Fibroblast of skin of right quadriceps (primary cell): ENCODE data around the gene CREBL2.
"Not testable (repeated sequence)": the region's sequence is repeated elsewhere in the genome, so short reads cannot be mapped to it uniquely, and the experiment has no call there.

Experiments used
- DNase-seq: peaks from one replicate; pipeline ENCODE4 v3.0.0-alpha.2; 2013

The CREBL2 gene, protein sequence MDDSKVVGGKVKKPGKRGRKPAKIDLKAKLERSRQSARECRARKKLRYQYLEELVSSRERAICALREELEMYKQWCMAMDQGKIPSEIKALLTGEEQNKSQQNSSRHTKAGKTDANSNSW

DNA sequence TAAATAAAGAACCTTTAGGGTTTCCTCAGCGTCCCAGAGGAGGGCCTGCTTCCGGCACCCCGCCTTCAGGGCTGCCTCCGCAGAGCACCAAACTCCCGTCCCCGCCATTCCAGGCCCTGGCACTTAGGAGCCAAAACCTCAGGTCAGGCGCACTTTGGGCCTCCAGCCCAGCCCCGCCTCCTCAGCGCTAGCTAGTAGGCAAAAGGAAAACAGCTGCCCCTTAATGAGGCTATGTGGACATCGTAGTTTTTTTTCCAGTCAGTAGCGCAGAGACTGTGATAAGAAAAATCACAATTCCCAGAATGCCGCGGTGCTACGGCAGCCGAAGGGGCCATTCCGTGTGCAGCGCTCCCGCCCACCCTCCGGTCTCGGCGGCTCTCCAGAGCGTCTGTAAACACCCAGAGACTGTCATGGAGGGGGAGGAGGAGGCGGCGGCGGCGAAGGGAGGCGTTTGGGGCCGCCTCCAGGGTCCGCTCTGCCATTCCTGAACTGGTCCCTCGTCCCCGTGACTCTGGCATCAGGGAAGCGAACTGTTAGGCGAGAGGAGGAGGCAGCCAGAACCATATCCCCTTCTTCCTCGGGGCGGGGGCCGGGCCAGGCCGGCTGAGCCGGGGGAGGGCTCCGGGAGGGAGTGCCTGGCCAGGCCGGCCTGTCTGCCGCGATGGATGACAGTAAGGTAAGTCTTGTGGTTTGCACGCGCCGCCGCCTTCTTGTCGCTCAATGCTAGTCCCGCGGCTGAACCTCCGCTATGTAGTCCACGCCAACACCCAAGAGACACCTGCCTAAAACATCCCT, at the start of gene CREBL2:
CREBL2 (plus strand) TSS at position 365 of the 795 bp plus-strand sequence; CDS start at position 662, 297 bp downstream.
- peak; percentile 95 for DNase-seq

DNA sequence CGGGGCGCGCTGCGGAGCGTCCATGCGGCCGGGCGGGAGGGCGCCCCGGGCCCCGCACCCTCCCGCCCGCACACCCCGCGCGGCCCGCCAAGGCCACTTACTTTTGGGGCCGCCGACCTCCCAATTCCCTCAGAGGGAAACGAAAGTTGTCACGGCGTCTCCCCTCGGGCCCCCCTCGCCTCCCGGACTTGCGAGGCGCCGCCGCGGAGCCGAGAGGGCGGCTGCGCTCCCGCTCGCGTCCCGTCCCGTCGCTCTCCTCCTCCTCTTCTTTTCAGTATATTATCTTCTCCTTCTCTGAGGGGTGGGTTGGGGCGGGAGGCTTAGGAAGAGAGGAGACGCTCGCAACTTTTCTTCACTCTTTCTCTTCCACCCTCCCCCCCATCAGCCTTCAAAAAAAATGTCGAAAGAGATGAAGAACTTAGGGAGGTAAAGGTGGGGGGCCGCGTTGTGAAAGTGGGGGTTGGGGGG, 49.6 kb upstream of the CREBL2 start:
- DNase-seq = peak; percentile 32

DNA sequence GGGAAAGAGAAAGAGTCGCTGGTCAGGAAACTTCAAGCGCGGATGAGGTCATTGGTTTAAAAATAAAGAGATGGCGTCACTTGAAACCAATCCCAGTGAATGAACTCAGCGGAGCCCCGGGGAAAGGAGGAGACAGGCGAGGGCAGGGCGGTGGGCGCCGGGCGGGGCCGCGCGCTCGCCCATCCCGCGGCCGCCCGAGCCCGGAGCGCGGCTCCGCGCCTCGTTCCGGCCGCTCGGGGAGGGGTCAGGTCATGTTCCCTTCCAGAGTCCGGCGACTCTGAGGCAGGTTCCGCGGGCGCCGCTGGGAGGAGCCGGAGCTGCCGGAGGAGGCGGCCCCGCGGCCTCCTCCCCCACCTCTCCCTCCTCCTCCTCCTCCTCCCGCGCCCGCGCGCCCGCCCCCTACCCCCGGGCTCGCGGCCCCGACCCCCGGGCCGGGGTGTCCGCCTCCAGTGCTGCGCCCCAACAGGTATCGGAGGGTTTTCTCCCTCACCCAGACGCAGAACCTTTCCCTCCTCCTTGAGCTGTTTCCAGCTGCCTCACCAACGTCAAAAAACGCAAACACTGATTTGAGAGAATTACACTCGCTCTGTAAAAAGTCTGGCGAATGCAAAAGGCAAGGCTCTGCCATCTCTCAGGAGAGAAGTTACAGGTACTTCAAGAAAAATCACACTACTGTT, 49.0 kb upstream of the CREBL2 start, which contains the start of gene DUSP16:
DUSP16 (minus strand) TSS at position 279 of the 677 bp plus-strand sequence. CDS start 41,765 bp downstream, outside the sequence.
- peak; percentile 95 for DNase-seq

DNA sequence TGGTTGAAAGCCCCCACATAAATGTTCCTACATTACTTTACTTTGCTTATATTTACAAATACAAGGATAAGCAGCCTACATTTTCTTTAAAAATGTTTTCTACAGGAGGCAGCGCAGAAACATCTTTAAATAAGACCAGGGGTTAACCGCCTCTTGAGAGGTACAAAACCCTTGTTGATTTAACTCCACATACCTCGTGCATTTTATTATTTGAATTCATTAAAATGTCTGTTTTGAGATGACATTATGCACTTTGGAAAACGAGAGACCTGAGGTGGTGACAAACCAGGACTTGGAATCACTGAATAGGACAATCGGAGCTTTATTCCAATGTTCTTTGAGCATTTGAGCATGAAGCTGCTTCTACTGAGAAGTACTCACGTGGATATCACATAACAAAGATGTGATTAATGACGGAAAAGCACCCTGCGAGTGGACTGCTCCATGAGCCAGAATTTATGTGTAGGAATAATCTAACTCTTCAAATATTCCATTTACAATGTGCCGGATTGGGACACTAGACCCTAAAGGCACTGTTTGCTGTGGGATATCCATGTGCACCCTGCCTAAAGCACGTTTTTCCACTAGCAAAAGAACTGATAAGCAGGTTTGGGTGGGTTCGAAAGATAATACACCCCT, 48.3 kb upstream of the CREBL2 start:
- DNase-seq = no peak

DNA sequence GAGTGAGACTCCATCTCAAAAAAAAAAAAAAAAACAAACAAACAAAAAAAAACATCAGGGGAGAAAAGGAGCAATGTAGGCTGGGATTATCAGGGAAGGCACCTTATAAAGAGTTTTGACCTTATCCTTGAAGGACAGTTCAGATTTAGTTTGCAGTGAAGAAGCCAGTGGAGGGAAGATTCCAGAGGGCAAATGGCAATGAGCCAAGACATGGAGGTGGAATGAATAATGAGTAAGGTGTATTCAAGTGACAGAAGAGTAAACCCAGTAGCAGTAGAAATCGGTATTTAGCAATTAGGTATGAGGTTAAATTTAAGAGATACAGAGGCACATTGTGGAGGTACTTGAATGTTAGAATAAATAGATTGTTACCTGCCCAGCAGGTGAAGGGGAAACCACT, 46.8 kb upstream of the CREBL2 start:
- no peak for DNase-seq

DNA sequence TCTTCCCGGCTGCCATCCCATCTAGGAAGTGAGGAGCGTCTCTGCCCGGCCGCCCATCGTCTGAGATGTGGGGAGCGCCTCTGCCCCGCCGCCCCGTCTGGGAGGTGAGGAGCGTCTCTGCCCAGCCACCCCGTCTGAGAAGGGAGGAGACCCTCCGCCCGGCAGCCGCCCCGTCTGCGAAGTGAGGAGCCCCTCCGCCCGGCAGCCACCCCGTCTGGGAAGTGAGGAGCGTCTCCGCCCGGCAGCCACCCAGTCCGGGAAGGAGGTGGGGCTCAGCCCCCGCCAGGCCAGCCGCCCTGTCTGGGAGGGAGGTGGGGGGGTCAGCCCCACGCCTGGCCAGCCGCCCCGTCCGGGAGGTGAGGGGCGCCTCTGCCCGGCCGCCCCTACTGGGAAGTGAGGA, 45.7 kb upstream of the CREBL2 start:
- not testable (repeated sequence) for DNase-seq

DNA sequence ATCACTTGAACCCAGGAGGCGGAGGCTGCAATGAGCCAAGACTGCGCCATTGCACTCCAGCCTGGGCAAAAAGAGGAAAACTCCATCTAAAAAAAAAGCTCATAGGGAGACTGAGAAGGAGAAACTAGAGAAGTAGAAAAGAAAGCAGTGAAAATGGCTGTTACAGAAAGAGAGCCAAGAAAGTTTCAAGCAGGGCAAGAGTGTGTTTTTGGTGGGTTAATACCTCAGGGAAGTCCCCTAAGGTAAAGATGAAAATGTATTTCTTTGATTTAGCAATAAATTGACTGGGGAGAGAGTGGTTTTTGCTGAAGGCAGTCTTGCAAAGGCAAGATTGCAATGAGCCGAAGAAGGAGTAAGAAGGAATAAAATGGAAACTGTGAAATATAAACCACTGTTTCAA, 39.0 kb upstream of the CREBL2 start:
- DNase-seq = no peak

DNA sequence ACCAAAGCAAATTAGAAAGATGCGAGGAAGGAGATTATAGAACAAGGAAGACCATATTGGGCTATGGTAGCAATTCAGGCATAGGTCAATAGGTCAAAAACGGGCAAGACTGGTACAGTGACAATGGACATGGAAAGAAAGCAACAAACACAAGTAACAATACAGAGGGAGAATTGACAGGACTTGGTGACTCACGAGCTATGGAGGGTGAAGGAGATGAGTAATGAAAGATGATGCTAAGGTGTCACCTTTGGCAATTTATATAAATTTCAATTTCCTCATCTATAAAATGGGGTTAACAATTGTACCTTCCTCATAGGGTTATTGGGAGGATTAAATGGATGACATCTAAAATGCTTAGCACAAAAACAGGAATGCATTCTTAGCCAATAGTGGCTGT, 33.9 kb upstream of the CREBL2 start:
- DNase-seq = no peak

DNA sequence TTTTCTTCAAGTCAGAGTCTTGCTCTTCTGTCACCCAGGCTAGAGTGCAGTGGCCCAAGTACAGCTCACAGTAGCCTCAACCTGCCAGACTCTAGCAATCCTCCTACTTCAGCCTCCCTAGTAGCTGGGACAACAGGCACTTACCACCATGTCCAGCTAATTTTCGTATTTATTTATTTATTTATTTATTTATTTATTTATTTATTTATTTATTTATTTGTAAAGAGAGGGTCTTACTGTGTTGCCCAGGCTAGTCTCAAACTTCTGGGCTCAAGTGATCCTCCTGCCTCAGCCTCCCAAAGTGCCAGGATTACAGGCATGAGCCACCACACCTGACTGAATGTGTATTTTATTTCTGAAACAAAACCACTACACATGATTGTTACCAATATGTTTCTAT, 31.0 kb upstream of the CREBL2 start:
- DNase-seq = not testable (repeated sequence)

DNA sequence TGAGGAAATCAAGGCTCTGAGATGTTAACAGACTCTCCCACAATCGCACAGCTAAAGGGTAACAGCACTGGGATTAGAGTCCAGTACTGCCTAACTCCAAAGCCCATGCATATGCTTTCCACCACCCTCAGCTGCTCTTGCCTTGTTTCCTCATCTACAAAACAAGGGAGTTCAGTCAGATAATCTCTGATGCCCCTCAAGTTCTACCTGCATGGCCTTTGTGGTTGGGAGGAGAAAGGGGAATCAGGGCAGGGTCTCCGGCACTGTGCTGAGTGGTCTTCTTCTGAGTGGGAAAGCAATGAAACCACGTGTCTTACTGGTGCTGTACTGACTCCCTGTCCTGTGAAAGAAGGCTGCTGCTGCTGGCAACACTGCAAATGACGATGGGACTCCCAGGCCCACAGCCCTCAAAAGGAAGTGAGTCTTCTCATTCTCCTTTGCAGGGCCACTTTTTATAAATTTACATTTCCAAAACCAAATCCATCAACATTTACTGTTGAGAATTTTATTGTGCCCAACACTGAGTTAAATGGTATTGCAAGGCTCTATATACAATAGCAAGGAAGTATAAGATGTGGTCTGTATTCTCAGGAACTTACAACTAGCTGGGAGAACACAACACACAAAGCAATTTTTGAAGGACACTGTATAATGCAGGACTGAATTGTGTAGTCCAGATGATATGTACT, 29.3 kb upstream of the CREBL2 start:
- DNase-seq = no peak

DNA sequence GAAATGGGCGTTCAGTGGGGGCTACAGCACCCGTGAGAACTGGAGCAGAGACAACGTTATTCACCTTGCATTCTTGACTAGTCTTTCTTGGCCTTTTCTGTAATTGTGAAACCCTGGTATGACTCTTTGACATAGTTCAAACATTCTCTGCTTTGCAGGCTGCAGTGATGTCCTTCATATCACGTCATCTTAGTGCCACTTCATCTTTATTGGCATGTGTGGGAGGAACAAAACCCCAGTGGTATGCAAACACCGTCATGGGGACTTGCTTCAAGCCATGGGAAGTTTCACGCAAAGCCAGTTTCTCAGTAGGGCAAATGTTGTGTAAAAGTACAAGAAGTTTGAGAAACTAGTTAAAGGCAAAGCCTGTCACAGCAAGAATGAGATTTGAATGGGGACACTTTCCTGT, 28.8 kb upstream of the CREBL2 start:
- DNase-seq = no peak

DNA sequence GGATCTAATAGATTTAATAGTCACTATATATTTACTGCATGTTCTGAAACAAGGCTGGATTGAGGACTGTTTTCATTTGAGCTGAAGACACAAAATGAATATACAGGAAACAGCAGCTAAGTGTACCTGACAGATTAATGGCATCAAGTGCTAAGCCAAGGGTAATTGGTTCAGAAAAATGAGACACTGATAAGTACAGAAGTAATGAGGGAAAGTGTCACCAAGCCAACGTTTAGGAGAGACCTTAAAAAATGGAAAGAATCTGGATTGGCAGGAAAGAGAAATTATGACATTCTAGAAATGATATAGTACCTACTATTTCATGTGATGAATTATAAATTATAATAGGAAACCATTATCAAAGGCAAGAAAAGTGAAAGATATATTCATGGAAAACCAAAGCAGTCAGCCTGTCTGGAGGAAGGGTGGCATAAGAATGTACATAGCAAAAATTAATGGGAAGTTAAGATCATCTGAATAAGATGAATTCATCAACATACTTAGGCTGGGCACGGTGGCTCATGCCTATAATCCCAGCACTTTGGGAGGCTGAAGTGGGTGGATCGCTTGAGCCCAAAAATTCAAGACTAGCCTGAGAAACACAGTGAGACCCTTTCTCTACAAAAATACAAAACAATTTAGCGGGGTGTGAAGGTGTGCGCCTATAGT, 28.0 kb upstream of the CREBL2 start:
- DNase-seq = no peak

DNA sequence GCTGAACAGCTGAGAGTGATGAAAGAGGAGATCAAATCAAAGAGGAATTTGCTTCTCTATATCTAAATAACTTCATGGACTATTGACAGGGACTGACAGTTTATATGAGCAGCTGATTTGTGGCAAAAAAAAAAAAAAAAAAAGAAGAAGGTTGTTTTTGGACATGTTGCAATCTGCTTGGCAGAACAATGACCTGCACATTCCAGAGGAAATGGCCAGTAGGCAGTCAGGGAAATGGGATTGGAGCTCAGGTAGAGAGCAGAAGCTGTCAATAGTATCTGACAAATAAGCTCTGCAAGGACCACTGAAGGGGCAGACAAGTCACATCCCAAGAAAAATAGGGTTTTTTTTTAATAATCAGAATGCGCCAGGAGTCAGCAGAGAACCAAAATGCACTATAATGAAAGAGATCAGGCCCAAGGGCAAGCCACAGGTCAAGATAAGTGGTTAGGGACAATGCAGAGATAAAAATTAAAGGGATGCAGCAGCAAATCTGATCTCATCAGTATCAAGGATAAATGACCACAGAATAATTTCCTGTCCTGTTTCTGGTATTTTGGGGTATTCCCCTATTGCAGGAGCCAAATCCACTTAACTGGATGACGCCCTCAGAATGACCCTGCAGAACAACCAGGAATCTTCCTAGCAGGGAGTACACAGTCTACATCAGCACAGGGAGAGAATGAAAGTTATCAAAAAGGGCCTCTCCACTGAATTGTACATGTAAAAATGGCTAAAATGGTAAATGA, 26.4 kb upstream of the CREBL2 start:
- DNase-seq = no peak

DNA sequence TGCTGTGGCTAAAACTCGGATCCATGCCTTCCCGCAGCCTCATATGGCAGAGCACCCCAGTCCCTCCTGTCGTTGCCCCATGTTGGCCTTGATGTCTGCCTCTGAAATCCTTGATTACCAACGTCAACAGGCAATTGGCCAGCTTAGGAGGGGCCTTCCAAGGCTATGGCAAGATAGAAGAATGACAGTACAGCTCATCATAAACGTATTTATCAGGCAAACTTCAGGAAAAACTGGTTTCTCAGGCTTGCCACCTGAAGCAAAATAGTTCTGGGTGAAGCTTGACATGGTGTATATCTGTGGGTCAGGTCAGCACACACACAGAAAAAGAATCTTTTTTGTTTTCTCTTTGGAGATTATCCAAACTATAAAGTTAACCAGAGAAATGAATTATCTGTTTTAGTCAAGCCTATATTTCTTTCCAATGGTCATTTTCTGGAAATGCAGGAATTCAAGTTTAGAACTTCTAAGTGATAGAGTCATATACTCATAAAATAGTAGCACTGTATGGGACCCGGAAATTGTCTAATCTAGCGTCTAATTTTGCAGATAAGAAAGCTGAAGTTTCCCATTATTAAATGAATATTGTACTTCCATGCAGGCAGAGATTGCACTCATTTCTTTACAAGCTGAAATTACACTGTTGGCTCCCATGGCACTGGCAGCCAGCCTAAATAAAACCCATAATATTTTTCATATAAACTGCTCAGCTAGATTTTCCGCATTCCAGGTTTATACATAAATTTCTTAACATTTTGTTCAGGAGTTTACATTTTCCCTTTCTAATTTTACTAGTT, 24.6 kb upstream of the CREBL2 start:
- no peak for DNase-seq

DNA sequence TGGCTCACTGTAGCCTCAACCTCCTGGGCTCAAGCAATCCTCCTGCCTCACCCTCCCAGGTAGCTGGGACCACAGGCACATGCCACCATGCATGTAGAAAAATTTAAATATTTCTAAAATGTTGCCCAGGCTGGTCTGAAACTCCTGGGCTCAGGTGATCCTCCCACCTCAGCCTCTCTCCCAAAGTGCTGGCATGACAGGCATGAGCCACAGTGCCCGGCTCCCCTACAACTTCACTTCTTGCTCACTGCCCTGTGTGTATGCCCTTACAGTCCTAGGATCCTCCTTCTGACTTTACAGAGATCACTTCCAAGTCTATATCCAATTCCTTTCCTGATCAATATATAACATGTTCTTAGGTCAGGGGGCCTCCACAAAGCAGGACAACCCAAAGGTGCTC, 23.8 kb upstream of the CREBL2 start:
- DNase-seq = no peak

DNA sequence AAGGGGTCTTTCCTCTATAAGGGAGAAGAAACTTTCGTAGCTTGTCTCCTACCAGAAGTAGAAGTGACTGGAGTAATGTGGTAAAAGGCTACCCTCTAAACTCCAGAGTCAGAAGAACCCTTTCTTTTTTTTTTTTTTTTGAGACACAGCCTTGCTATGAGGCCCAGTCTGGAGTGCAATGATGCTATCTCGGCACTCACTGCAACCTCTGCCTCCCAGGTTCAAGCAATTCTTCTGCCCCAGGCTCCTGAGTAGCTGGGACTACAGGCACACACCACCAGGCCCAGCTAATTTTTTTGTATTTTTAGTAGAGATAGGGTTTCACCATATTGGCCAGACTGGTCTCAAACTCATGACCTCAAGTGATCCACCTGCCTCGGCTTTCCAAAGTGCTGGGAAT, 23.2 kb upstream of the CREBL2 start:
- not testable (repeated sequence) for DNase-seq

DNA sequence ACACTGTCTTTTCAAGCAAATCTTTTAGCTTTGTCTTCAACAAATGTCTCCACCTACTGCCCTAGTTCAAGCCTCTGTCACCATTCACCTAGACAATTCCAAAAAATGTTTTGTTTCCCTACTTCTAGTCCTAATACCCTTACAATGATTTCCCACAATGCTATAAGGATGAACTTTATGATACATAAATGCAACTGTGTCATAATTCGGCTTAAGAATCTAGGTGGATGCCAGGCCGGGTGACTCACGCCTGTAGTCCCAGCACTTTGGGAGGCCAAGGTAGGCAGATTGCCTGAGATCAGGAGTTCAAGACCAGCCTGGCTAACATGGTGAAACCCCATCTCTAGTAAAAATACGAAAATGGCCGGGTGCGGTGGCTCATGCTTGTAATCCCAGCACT, 20.7 kb upstream of the CREBL2 start:
- no peak for DNase-seq

DNA sequence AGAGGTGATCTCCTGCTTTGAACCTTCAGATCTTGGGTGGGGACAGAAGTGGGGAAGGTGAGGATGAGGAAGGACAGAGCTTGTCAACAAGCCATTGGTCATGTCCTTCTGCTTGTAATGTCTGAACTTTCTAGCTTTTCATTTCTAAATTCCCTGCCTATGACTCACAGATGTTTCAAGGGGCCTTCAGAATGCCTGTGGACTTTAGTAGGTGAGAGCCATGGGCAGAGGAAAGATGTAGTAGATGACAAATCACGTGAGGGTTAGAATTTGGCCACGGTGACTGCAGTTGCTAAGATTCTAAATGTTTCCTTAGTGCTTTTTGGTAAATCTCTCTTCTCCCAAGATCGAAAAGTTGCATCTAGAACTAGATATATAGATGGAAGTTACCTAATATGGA, 18.7 kb upstream of the CREBL2 start:
- DNase-seq = peak; percentile 67

DNA sequence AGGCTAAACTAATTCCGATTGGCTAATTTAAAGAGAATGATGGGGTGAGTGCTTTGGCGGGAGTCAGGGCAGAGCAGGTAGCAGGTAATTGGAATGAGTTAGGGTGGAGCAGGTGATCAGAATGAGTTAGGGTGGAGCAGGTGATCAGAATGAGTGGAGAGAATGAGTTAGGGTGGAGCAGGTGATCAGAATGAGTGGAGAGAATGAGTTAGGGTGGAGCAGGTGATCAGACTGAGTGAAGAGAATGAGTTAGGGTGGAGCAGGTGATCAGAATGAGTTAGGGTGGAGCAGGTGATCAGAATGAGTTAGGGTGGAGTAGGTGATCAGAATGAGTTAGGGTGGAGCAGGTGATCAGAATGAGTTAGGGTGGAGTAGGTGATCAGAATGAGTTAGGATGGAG, 15.7 kb upstream of the CREBL2 start:
- not testable (repeated sequence) for DNase-seq

DNA sequence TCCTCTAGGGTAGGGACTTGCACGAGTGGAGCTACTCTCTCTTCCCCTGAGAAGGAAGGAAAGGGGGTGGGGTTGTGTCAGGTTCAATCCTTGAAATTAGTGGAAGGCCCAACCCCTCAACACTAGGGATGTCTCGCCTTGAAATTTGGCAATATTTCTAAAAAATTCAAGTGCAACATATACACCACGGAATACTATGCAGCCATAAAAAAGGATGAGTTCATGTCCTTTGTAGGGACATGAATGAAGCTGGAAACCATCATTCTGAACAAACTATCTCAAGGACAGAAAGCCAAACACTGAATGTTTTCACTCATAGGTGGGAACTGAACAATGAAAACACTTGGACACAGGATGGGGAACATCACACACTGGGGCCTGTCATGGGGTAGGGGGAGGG, 15.1 kb upstream of the CREBL2 start:
- not testable (repeated sequence) for DNase-seq

DNA sequence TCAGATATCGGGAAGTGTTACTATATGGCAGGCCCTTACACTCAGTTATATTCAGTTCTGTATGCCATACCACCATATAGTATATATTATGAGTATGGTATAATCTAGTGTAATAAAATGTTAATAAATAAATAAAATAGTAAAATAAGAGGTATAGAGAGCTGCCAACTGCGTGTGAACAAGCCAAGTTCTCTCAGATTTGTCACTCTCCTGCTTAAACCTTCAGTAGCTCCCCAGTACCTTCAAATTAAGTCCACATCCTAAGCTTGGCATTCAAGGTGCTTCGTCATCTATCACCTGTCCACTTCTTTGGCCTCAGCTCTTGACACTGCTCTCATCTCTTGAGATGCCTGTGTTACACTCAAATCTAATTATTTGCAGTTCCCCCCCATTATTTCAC, 12.8 kb upstream of the CREBL2 start:
- DNase-seq = no peak
